Testis (tissue), 3 donors: ENCODE data around the gene TSPAN7. TPM values are rescaled to one million over a fixed set of nuclear protein-coding genes. Genes with fewer than 3 reads are reported as not detected.

Experiments used
- DNase-seq: peaks from one replicate; pipeline ENCODE4 v3.0.0-alpha.2; 2019
- H3K27ac ChIP-seq, 2 donors: fragments of 200-600 bp; sonication (generic); one replicate each; pipeline ENCODE4 v1.5.1; 2019
- H3K27me3 ChIP-seq: fragments of 200-600 bp; sonication (generic); one replicate; pipeline ENCODE4 v1.5.1; 2019
- H3K36me3 ChIP-seq: fragments of 200-600 bp; sonication (generic); one replicate; pipeline ENCODE4 v1.5.1; 2017; ENCODE audit warnings: low read depth; ENCODE audit errors: missing control alignments
- H3K4me1 ChIP-seq: fragments of 200-600 bp; sonication (generic); one replicate; pipeline ENCODE4 v1.5.1; 2019
- H3K4me3 ChIP-seq, 2 donors: fragments of 200-600 bp; sonication (generic); one replicate each; pipeline ENCODE4 v1.5.1; 2017 to 2019
- H3K9me3 ChIP-seq: fragments of 200-600 bp; sonication (generic); one replicate; pipeline ENCODE4 v1.5.1; 2017
- CTCF ChIP-seq, 3 experiments: fragments of 450-650 bp in 2 of 3; fragments of 200-600 bp in 1 of 3; sonication (generic) in 1 of 3; IDR thresholded peaks; one replicate each; pipeline ENCODE4 v1.5.1; 2016 to 2019; ENCODE audit warnings: antibody characterized with exemption in 3 of 3, mild to moderate bottlenecking in 2 of 3, moderate library complexity in 1 of 3
- POLR2A ChIP-seq: fragments of 450-650 bp; IDR thresholded peaks from one replicate; pipeline ENCODE4 v1.6.1; 2017; ENCODE audit warnings: antibody characterized with exemption, mild to moderate bottlenecking, moderate library complexity
- WGBS, 2 donors: methylation state at CpG; one replicate each; pipeline ENCODE4 v1.1.5; 2018; 5-methylcytosine and 5-hydroxymethylcytosine counted together
- intact Hi-C: fragments of 100-400 bp; cut with DNase I; formaldehyde crosslinking; loops from one replicate; pipeline ENCODE4 v1.15.1; 2023; ENCODE audit warnings: low total_unique reads
- polyA plus RNA-seq: library from polyadenylated mRNA; stranded (reverse); fragments of 350-450 nt; fragmentation: Illumina TruSeq; extraction: RNeasy Lipid Tissue Mini Kit (QIAGEN cat#74804); gene quantifications from one replicate; pipeline ENCODE4 v1.2.3, GENCODE V29; 2014; ENCODE audit warnings: low read depth, low replicate concordance; ENCODE audit not compliant: insufficient read depth
- total RNA-seq, 2 donors: library from RNA; depleted of rRNA; stranded (reverse); fragments of >200 nt; gene quantifications; one replicate each; pipeline ENCODE4 v1.2.3, GENCODE V29; 2016

TSPAN7 gene
- total and polyA plus RNA-seq, 3 donors from 2014 or later = 5.7 to 21.5 (median 6.4) TPM

- Histone ChIP-seq H3K4me1 (no peaks in the 10 kb centered on the region), H3K4me3 (no peak overlapping the region), H3K9me3 (no peaks in the 10 kb centered on the region), H3K36me3 (no peaks in the 10 kb centered on the region), H3K27me3 (no peaks in the 10 kb centered on the region), H3K27ac (no peak overlapping the region)
- WGBS, 2 donors = 89 to 100% methylated on average over 3 of the region's 3 CpGs
- no peak for DNase-seq
- no peak for TF ChIP-seq CTCF (IDR thresholded peaks at IDR 0.05)
- TF ChIP-seq POLR2A = no peak
- intact Hi-C loops = no loop called here
These were observed 114.5 kb downstream of the TSPAN7 start for GRCh38 chrX:38675856-38676255.

- intact Hi-C loops = no loop called here
- TF ChIP-seq POLR2A (no peak), CTCF (IDR thresholded peaks at IDR 0.05) (no peak)
- H3K9me3 ChIP-seq = no peaks in the 10 kb centered on the region
- no peaks in the 10 kb centered on the region for H3K36me3 ChIP-seq
- no peak for DNase-seq
- no peak overlapping the region for H3K4me3 ChIP-seq
- H3K27me3 ChIP-seq = no peaks in the 10 kb centered on the region
- no peak overlapping the region for H3K27ac ChIP-seq
- no peaks in the 10 kb centered on the region for H3K4me1 ChIP-seq
- 82 to 92% methylated on average over 4 of the region's 4 CpGs for WGBS, 2 donors
These were observed 116.8 kb downstream of the TSPAN7 start for GRCh38 chrX:38678183-38678582.

GRCh38 chrX:38678821-38679220, 117.5 kb downstream of the TSPAN7 start:
- Histone ChIP-seq H3K27me3 (no peaks in the 10 kb centered on the region), H3K36me3 (no peaks in the 10 kb centered on the region), H3K4me1 (no peaks in the 10 kb centered on the region), H3K9me3 (no peaks in the 10 kb centered on the region), H3K4me3 (no peak overlapping the region), H3K27ac (no peak overlapping the region)
- DNase-seq = no peak
- TF ChIP-seq POLR2A = no peak
- no peak for TF ChIP-seq CTCF (IDR thresholded peaks at IDR 0.05)
- WGBS, 2 donors = 83 to 89% methylated on average over 2 of the region's 2 CpGs
- intact Hi-C loops = no loop called here

- Histone ChIP-seq H3K36me3 (no peaks in the 10 kb centered on the region), H3K9me3 (no peaks in the 10 kb centered on the region), H3K27ac (no peak overlapping the region), H3K27me3 (no peaks in the 10 kb centered on the region), H3K4me1 (no peaks in the 10 kb centered on the region), H3K4me3 (no peak overlapping the region)
- TF ChIP-seq CTCF (IDR thresholded peaks at IDR 0.05) = no peak
- TF ChIP-seq POLR2A = no peak
- intact Hi-C loops = no loop called here
- WGBS, 2 donors = 90 to 94% methylated on average over 2 of the region's 2 CpGs
- no peak for DNase-seq
These were observed 118.4 kb downstream of the TSPAN7 start for GRCh38 chrX:38679695-38680094.

DNA sequence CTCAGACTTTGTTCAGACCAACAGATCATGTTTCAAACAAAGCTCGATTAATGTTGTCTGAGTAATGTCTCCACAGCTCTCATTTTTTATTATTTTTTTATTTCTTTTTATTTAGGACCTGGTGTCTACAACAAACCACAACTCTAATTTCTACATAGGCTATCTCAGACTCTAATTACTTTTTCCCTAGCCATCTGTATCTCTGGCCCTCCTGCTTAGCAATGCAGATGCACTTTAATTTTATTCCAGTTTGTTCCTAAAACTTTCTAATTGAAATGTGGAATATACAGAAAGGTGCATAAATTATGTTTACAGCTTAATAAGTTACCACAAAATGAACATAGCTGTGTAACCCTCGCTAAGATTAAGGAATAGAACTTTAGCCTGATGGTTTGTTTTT, 120.8 kb downstream of the TSPAN7 start:
- H3K27ac ChIP-seq = no peak overlapping the region
- no peaks in the 10 kb centered on the region for H3K4me1 ChIP-seq
- no peaks in the 10 kb centered on the region for H3K9me3 ChIP-seq
- no peak for TF ChIP-seq POLR2A
- TF ChIP-seq CTCF (IDR thresholded peaks at IDR 0.05) = no peak
- DNase-seq = no peak
- intact Hi-C loops = no loop called here
- H3K27me3 ChIP-seq = no peaks in the 10 kb centered on the region
- 23 to 32% methylated on average over 2 of the region's 2 CpGs for WGBS, 2 donors
- no peaks in the 10 kb centered on the region for H3K36me3 ChIP-seq
- H3K4me3 ChIP-seq = no peak overlapping the region
